Neuronal stem cell (in vitro differentiated cells): ENCODE results near the gene CPN2.

Experiments used
- DNase-seq: peaks from one replicate; pipeline ENCODE4 v3.0.0-alpha.2; 2013; ENCODE audit warnings: low spot score
- H2AFZ ChIP-seq: one replicate; pipeline ENCODE4 v1.6.1; 2013; ENCODE audit warnings: mild to moderate bottlenecking, low read length, inconsistent platforms
- H2AK5ac ChIP-seq: 2 replicates; pipeline ENCODE4 v1.6.1; 2013; ENCODE audit warnings: low read depth, mild to moderate bottlenecking, inconsistent platforms, low read length, moderate library complexity, mixed read lengths
- H2BK120ac ChIP-seq: 2 replicates; pipeline ENCODE4 v1.6.1; 2013; ENCODE audit warnings: low read depth, mild to moderate bottlenecking, inconsistent platforms, low read length, moderate library complexity, mixed read lengths
- H2BK12ac ChIP-seq: one replicate; pipeline ENCODE4 v1.6.1; 2013; ENCODE audit warnings: low read length, inconsistent platforms
- H2BK15ac ChIP-seq: 2 replicates; pipeline ENCODE4 v1.6.1; 2013; ENCODE audit warnings: mild to moderate bottlenecking, low read length, inconsistent platforms, mixed read lengths
- H2BK5ac ChIP-seq: one replicate; pipeline ENCODE4 v1.6.1; 2013; ENCODE audit warnings: inconsistent platforms, mild to moderate bottlenecking, low read length, moderate library complexity
- H3K14ac ChIP-seq: one replicate; pipeline ENCODE4 v1.6.1; 2013; ENCODE audit warnings: low read length, inconsistent platforms
- H3K18ac ChIP-seq: 2 replicates; pipeline ENCODE4 v1.6.1; 2013; ENCODE audit warnings: low read length, inconsistent platforms
- H3K23ac ChIP-seq: 2 replicates; pipeline ENCODE4 v1.6.1; 2013; ENCODE audit warnings: low read depth, mild to moderate bottlenecking, mixed read lengths, low read length, inconsistent platforms; ENCODE audit not compliant: poor library complexity
- H3K27ac ChIP-seq: replicated peaks from 3 replicates; pipeline ENCODE4 v1.5.1; 2013; ENCODE audit warnings: low read length, inconsistent platforms
- H3K27me3 ChIP-seq, 3 experiments: 2 replicates each; pipeline ENCODE4 v1.6.1; 2013; ENCODE audit warnings: low read length in 3 of 3, mild to moderate bottlenecking in 2 of 3, inconsistent platforms in 1 of 3, low read depth in 1 of 3, mixed read lengths in 1 of 3, moderate library complexity in 1 of 3; ENCODE audit not compliant: control insufficient read depth in 3 of 3, insufficient read depth in 3 of 3
- H3K36me3 ChIP-seq, 2 donors: replicated peaks in 1 of 2; 2 replicates each; pipeline ENCODE4 v1.6.1; 2013; ENCODE audit warnings: low read length in 2 of 2; ENCODE audit not compliant: control insufficient read depth in 2 of 2, insufficient read depth in 2 of 2
- H3K4ac ChIP-seq: 2 replicates; pipeline ENCODE4 v1.6.1; 2013; ENCODE audit warnings: inconsistent platforms, mild to moderate bottlenecking, low read length, moderate library complexity
- H3K4me1 ChIP-seq, 2 donors: 1 replicate in 1 of 2; 2 replicates in 1 of 2; pipeline ENCODE4 v1.6.1; 2013; ENCODE audit warnings: low read length in 2 of 2, low read depth in 1 of 2; ENCODE audit not compliant: control insufficient read depth in 2 of 2, insufficient read depth in 1 of 2
- H3K4me2 ChIP-seq: one replicate; pipeline ENCODE4 v1.6.1; 2013; ENCODE audit warnings: mild to moderate bottlenecking, low read length, inconsistent platforms; ENCODE audit not compliant: insufficient read depth, poor library complexity, severe bottlenecking
- H3K4me3 ChIP-seq, 2 donors: 2 replicates each; pipeline ENCODE4 v1.5.1; 2013; ENCODE audit warnings: low read length in 2 of 2, mild to moderate bottlenecking in 2 of 2, inconsistent platforms in 1 of 2, moderate library complexity in 1 of 2
- H3K79me1 ChIP-seq: one replicate; pipeline ENCODE4 v1.6.1; 2013; ENCODE audit warnings: low read depth, mild to moderate bottlenecking, inconsistent platforms, low read length, moderate library complexity
- H3K9ac ChIP-seq: one replicate; pipeline ENCODE4 v1.6.1; 2013; ENCODE audit warnings: mild to moderate bottlenecking, low read depth, low read length, inconsistent platforms; ENCODE audit not compliant: poor library complexity
- H3K9me3 ChIP-seq, 2 donors: replicated peaks in 1 of 2; 2 replicates each; pipeline versions ENCODE3 to v1.6.1; 2013; ENCODE audit warnings: low read length in 2 of 2, mild to moderate bottlenecking in 2 of 2, inconsistent platforms in 1 of 2, low read depth in 1 of 2, mixed read lengths in 1 of 2, moderate library complexity in 1 of 2; ENCODE audit not compliant: control insufficient read depth in 2 of 2, insufficient read depth in 1 of 2
- H4K8ac ChIP-seq: one replicate; pipeline ENCODE4 v1.6.1; 2013; ENCODE audit warnings: low read depth, mild to moderate bottlenecking, inconsistent platforms, low read length, moderate library complexity
- H4K91ac ChIP-seq: one replicate; pipeline ENCODE4 v1.6.1; 2013; ENCODE audit warnings: low read length, low read depth, mild to moderate bottlenecking, inconsistent platforms; ENCODE audit not compliant: poor library complexity
- WGBS, 2 donors: extraction: QIAGEN DNeasy Blood & Tissue Kit; methylation state at CpG; one replicate each; pipeline ENCODE4 v1.1.7; 2013; ENCODE audit warnings: missing lambda C conversion rate in 2 of 2, mixed read lengths in 1 of 2; ENCODE audit not compliant: insufficient read length in 2 of 2, insufficient replicate concordance in 1 of 2; ENCODE audit errors: extremely low coverage in 2 of 2; 5-methylcytosine and 5-hydroxymethylcytosine counted together

The CPN2 gene

DNA sequence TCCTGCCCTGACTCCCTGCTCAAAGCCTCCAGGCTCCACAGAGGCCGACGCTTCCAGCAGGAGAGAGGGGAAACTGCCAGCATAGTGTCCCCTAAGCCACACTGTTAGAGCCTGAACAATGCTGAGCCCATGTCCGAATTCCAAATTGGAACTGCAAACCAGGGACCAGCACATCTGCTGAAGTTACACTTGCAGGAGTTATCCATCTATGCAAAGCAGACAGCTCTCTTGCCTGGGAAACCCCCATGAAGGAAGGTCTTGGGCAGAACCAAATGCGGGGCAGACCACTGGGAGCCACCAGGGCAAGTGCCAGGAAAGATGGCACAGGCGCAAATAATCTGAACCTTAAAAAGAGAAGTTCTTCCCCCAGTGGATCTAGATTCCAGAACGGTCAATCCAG, 17.8 kb upstream of the CPN2 start:
- H2BK120ac ChIP-seq, result peak overlapping the region; percentile 69
- no peak overlapping the region for H2AFZ ChIP-seq
- peak overlapping the region; percentile 90 for H2BK15ac ChIP-seq
- no peak overlapping the region for H3K4me2 ChIP-seq
- H3K9ac ChIP-seq, result no peak overlapping the region
- H2AK5ac ChIP-seq, result peak overlapping the region; percentile 76
- H3K9me3 ChIP-seq, result no peaks in the 10 kb centered on the region
- H3K27ac ChIP-seq, result no peak overlapping the region
- H3K23ac ChIP-seq, result peak overlapping the region; percentile 62
- no peak overlapping the region for H3K4ac ChIP-seq
- H3K27me3 ChIP-seq, result peaks cover 0 to 71% (median 3%) of the 10 kb centered on the region in 3 experiments
- H3K4me3 ChIP-seq, result no peak overlapping the region
- H4K8ac ChIP-seq, result no peak overlapping the region
- H3K14ac ChIP-seq, result peak overlapping the region; percentile 65
- no peak overlapping the region for H4K91ac ChIP-seq
- H3K4me1 ChIP-seq, result peaks cover 9 to 26% of the 10 kb centered on the region in 2 donors
- H3K18ac ChIP-seq, result no peak overlapping the region
- no peaks in the 10 kb centered on the region for H3K36me3 ChIP-seq
- no peaks in the 10 kb centered on the region for H3K79me1 ChIP-seq
- peak overlapping the region; percentile 93 for H2BK5ac ChIP-seq
- no peak for DNase-seq
- peak overlapping the region; percentile 43 for H2BK12ac ChIP-seq
- WGBS, 2 donors, result no CpG with 5 or more reads among the region's 6 CpGs

GRCh38 chr3:194367992-194368841, 17.1 kb upstream of the CPN2 start:
- no peak overlapping the region for H3K27ac ChIP-seq

DNA sequence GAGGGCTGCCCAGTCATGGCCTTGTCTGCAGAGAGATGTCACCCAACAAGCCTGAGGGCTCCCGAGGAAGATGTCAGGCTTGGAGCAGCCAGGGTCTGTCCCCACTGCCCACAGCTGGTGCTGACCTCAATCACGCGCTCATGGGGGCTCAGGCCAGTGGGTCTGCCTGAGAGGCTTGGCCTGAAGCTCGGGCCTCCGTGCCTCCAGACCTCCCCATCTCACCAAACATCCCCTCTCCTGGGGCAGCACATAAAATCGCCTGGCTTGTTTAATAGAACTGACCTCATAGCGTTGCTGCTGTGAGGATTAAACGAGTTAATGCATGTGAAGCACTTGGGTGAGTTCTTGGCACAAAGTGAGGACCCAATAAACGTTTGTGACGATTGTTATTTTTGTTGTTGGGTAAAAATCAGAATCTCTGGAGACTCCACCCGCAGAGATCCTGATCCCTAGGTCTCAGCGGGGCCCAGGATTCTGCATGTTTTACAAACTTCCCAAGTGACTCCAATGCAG, 14.9 kb upstream of the CPN2 start:
- Histone ChIP-seq H3K27me3 (peaks cover 0 to 85% (median 3%) of the 10 kb centered on the region in 3 experiments), H3K14ac (no peak overlapping the region), H3K4ac (no peak overlapping the region), H3K9ac (no peak overlapping the region), H2AFZ (no peak overlapping the region), H3K9me3 (peaks cover 0 to under 1% of the 10 kb centered on the region in 2 donors), H4K8ac (no peak overlapping the region), H3K27ac (no peak overlapping the region), H3K4me3 (no peak overlapping the region), H3K79me1 (no peaks in the 10 kb centered on the region), H2BK5ac (no peak overlapping the region), H2BK120ac (no peak overlapping the region), H4K91ac (no peak overlapping the region), H3K23ac (peak overlapping the region; percentile 17), H2BK12ac (no peak overlapping the region), H3K4me1 (peaks cover 9 to 26% of the 10 kb centered on the region in 2 donors), H3K18ac (peak overlapping the region; percentile 77), H2BK15ac (peak overlapping the region; percentile 31), H3K36me3 (no peaks in the 10 kb centered on the region), H3K4me2 (no peak overlapping the region), H2AK5ac (peak overlapping the region; percentile 57)
- no peak for DNase-seq
- no CpG with 5 or more reads among the region's 12 CpGs for WGBS, 2 donors

More at GRCh38 chr3:194367992-194368841, 17.1 kb upstream of the CPN2 start:
- peaks cover 9 to 26% of the 10 kb centered on the region in 2 donors for H3K4me1 ChIP-seq
- no peak overlapping the region for H4K8ac ChIP-seq
- no peak overlapping the region for H4K91ac ChIP-seq
- H3K9ac ChIP-seq, result peak overlapping the region; percentile 33
- peak overlapping the region; percentile 63 for H2BK12ac ChIP-seq
- no peak overlapping the region for H3K14ac ChIP-seq
- H3K23ac ChIP-seq, result no peak overlapping the region
- DNase-seq, result no peak
- H3K27me3 ChIP-seq, result peaks cover 0 to 78% (median 3%) of the 10 kb centered on the region in 3 experiments
- H3K36me3 ChIP-seq, result no peaks in the 10 kb centered on the region
- no peak overlapping the region for H3K4ac ChIP-seq
- no peaks in the 10 kb centered on the region for H3K79me1 ChIP-seq
- H3K9me3 ChIP-seq, result no peaks in the 10 kb centered on the region
- H3K4me3 ChIP-seq, result no peak overlapping the region
- H2AFZ ChIP-seq, result no peak overlapping the region
- peak overlapping the region; percentile 93 for H2BK5ac ChIP-seq
- peak overlapping the region; percentile 76 for H2AK5ac ChIP-seq
- H2BK120ac ChIP-seq, result peak overlapping the region; percentile 21
- no peak overlapping the region for H3K4me2 ChIP-seq
- no peak overlapping the region for H3K18ac ChIP-seq
- peak overlapping the region; percentile 90 for H2BK15ac ChIP-seq
- WGBS, 2 donors, result no CpG with 5 or more reads among the region's 18 CpGs

GRCh38 chr3:194365526-194365925, 14.4 kb upstream of the CPN2 start:
- no peaks in the 10 kb centered on the region for H3K36me3 ChIP-seq
- peaks cover 0 to 4% of the 10 kb centered on the region in 2 donors for H3K9me3 ChIP-seq
- peak overlapping the region; percentile 77 for H3K18ac ChIP-seq
- DNase-seq, result no peak
- H4K8ac ChIP-seq, result no peak overlapping the region
- H3K4me1 ChIP-seq, result peaks cover 9 to 26% of the 10 kb centered on the region in 2 donors
- H2BK15ac ChIP-seq, result peak overlapping the region; percentile 31
- H3K14ac ChIP-seq, result no peak overlapping the region
- H3K27ac ChIP-seq, result no peak overlapping the region
- H2AK5ac ChIP-seq, result peak overlapping the region; percentile 57
- no peaks in the 10 kb centered on the region for H3K79me1 ChIP-seq
- H2BK12ac ChIP-seq, result no peak overlapping the region
- H3K4ac ChIP-seq, result no peak overlapping the region
- no peak overlapping the region for H4K91ac ChIP-seq
- no peak overlapping the region for H2BK5ac ChIP-seq
- no peak overlapping the region for H3K4me2 ChIP-seq
- peaks cover 0 to 85% (median 3%) of the 10 kb centered on the region in 3 experiments for H3K27me3 ChIP-seq
- H3K4me3 ChIP-seq, result no peak overlapping the region
- H3K9ac ChIP-seq, result no peak overlapping the region
- no peak overlapping the region for H2BK120ac ChIP-seq
- H3K23ac ChIP-seq, result no peak overlapping the region
- no peak overlapping the region for H2AFZ ChIP-seq
- WGBS, 2 donors, result no CpG with 5 or more reads among the region's 6 CpGs
